HepG2 (cell line): ENCODE data around the gene LMNA. TPM values are rescaled to one million over a fixed set of nuclear protein-coding genes. Genes with fewer than 3 reads are reported as not detected.

Experiments
- HNRNPK ChIP-seq: fragments of 200-400 bp; formaldehyde crosslinking; IDR thresholded peaks from 2 replicates; pipeline ENCODE4 v1.6.1; 2018; ENCODE audit warnings: low read length, low read depth, moderate library complexity, mild to moderate bottlenecking; ENCODE audit not compliant: poor library complexity, severe bottlenecking
- HNRNPLL ChIP-seq: fragments of 200-400 bp; formaldehyde crosslinking; IDR thresholded peaks from 2 replicates; pipeline ENCODE4 v1.6.1; 2017; ENCODE audit warnings: mild to moderate bottlenecking, low read depth, low read length; ENCODE audit not compliant: poor library complexity, severe bottlenecking
- NKX3-1 ChIP-seq: sonication (generic); formaldehyde crosslinking; IDR thresholded peaks from 2 replicates; pipeline ENCODE4 v1.5.0; 2020; ENCODE audit warnings: missing genetic modification reagents
- PBX3 ChIP-seq: sonication (generic); formaldehyde crosslinking; IDR thresholded peaks from 2 replicates; pipeline ENCODE4 v1.8.1; 2023; ENCODE audit warnings: missing genetic modification reagents, inconsistent platforms, borderline replicate concordance
- PCBP1 ChIP-seq: fragments of 200-400 bp; formaldehyde crosslinking; IDR thresholded peaks from 2 replicates; pipeline ENCODE4 v1.6.1; 2017; ENCODE audit warnings: mild to moderate bottlenecking, low read depth, low read length, borderline replicate concordance
- PITX1 ChIP-seq: sonication (generic); formaldehyde crosslinking; IDR thresholded peaks from 2 replicates; pipeline ENCODE4 v1.5.1; 2020; ENCODE audit warnings: mild to moderate bottlenecking, missing genetic modification reagents
- STAT5B ChIP-seq: sonication (generic); formaldehyde crosslinking; IDR thresholded peaks from 2 replicates; pipeline ENCODE4 v1.4.0; 2020; ENCODE audit warnings: missing genetic modification reagents
- TIGD3 ChIP-seq: sonication (generic); formaldehyde crosslinking; IDR thresholded peaks from 2 replicates; pipeline ENCODE4 v1.5.1; 2020; ENCODE audit warnings: mild to moderate bottlenecking, missing genetic modification reagents, borderline replicate concordance
- ZBTB4 ChIP-seq: sonication (generic); formaldehyde crosslinking; IDR thresholded peaks from 2 replicates; pipeline ENCODE4 v1.4.0; 2020; ENCODE audit warnings: missing genetic modification reagents, mild to moderate bottlenecking, borderline replicate concordance
- ZBTB44 ChIP-seq: sonication (generic); formaldehyde crosslinking; IDR thresholded peaks from 2 replicates; pipeline ENCODE4 v1.4.0; 2020; ENCODE audit warnings: missing genetic modification reagents
- ZNF253 ChIP-seq: sonication (generic); formaldehyde crosslinking; IDR thresholded peaks from 2 replicates; pipeline ENCODE4 v1.8.0; 2022; ENCODE audit warnings: mild to moderate bottlenecking, missing genetic modification reagents, borderline replicate concordance
- ZNF609 ChIP-seq: sonication (generic); formaldehyde crosslinking; IDR thresholded peaks from 2 replicates; pipeline ENCODE4 v1.4.0; 2020; ENCODE audit warnings: mild to moderate bottlenecking, missing genetic modification reagents, borderline replicate concordance
- ZNF766 ChIP-seq: sonication (generic); formaldehyde crosslinking; IDR thresholded peaks from 2 replicates; pipeline ENCODE4 v1.5.0; 2020; ENCODE audit warnings: missing genetic modification reagents, borderline replicate concordance
- polyA plus RNA-seq, 8 experiments: library from polyadenylated mRNA; depleted of rRNA in 3 of 8; stranded (reverse) in 7 of 8; unstranded in 1 of 8; fragments of >200 nt; fragmentation: Illumina TruSeq in 4 of 8; extraction: Trizol in 4 of 8; gene quantifications; 2 replicates each; pipeline versions ENCODE4 v1.2.1 to v1.2.3, GENCODE V29; 2011 to 2016; ENCODE audit warnings: low read depth in 4 of 8, missing spikeins in 1 of 8, mixed read lengths in 1 of 8; ENCODE audit not compliant: insufficient read depth in 1 of 8
- total RNA-seq, 5 experiments: library from RNA; depleted of rRNA; stranded (reverse); fragments of >200 nt; fragmentation: Illumina TruSeq; extraction: Trizol; gene quantifications; 2 replicates each; pipeline ENCODE4 v1.2.3, GENCODE V29; 2016; ENCODE audit warnings: low read depth in 1 of 5

The LMNA gene
- total and polyA plus RNA-seq, 2 of the 13 experiments (the other 11 are each of a cell fraction or from before 2014, with no cell fraction given): 107 to 225 TPM

- no peak for TF ChIP-seq STAT5B (CRISPR knock-in tag)
- 0 out of 2 replicates have a peak, but pooled peaks have one; percentile 48 for TF ChIP-seq ZBTB4
- peak; percentile 37; the same call in 1 of the 2 replicates for TF ChIP-seq ZNF609 (CRISPR knock-in tag)
- TF ChIP-seq NKX3-1 (CRISPR knock-in tag): no peak
- TF ChIP-seq ZNF766 (CRISPR knock-in tag): no peak
- no peak for TF ChIP-seq HNRNPK
- peak; percentile 65 for TF ChIP-seq PITX1 (CRISPR knock-in tag)
- no peak for TF ChIP-seq ZNF253 (CRISPR knock-in tag)
- TF ChIP-seq PCBP1: no peak
- TF ChIP-seq ZBTB44 (CRISPR knock-in tag): no peak
- no peak for TF ChIP-seq PBX3
- no peak for TF ChIP-seq HNRNPLL
- no peak for TF ChIP-seq TIGD3
Measured at GRCh38 chr1:156123356-156124196, 9.1 kb downstream of the LMNA start (continued).
